Measurements from ENCODE around the gene ZKSCAN4.
A peak's percentile ranks its signal among the peaks of the same experiment; 100 is the strongest.

GRCh38 chr6:28212510-28213212, 39.4 kb downstream of the ZKSCAN4 start:
- TF ChIP-seq CTCF (IDR thresholded peaks at IDR 0.05) (peak; percentile 26), ZFX (IDR thresholded peaks at IDR 0.05; ENCODE audit: borderline replicate concordance) (no peak)

All from 22Rv1 (cell line).